A673 (cell line): ENCODE measurements around the gene ARHGEF4.

Experiments used
- EZH2 ChIP-seq: fragments of 200-600 bp; sonication (generic); IDR thresholded peaks from 2 replicates; pipeline ENCODE4 v1.6.1; 2017; ENCODE audit warnings: borderline replicate concordance, low read depth, mild to moderate bottlenecking, mixed read lengths, antibody characterized with exemption, low read length; ENCODE audit not compliant: poor library complexity, severe bottlenecking
- TF ChIP-seq, protein P1 (sequence below): fragments of 300-800, 200-600 bp; sonication (generic); conservative IDR thresholded peaks from 2 replicates; pipeline ENCODE4 v1.5.1; 2017; ENCODE audit warnings: low read depth, mild to moderate bottlenecking, antibody characterized with exemption, low read length, moderate library complexity, mixed read lengths

DNA sequence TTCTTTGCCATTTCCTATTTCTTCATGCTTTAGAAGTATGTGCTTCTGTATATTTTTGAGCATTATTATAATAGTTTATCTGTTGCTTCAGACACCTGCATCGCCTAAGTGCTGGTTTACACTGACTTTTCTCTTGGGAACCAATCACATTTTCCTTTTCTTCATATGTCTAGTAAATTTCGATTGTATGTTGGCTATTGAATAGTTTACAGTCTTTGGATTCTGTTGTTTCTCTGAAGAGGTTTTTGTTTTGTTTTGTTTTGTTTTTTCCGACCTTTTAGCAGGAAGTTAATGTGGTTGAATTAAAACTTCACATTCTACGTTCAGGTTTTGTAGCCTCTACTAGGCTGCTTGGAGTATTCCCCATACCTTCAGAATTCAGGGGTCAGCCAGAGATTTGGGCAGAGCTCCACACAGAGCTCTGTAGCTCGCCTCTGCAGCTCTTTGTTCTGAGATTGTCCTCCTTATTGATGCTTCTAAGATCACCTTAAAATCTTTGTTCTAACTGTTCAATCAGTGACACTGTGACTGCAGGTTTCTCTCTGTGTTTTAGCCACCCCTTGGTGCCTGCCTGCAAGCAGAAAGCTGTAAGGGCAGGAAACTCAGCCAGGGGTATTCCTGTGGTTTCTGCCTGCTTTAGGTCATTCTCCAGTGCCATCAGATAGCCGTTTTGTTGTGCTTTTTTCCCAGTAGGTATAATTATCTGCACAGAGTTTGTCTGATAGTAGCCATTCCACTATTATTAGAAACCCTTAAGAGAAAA, 173.2 kb downstream of the ARHGEF4 start:
- TF ChIP-seq, protein P1, sequence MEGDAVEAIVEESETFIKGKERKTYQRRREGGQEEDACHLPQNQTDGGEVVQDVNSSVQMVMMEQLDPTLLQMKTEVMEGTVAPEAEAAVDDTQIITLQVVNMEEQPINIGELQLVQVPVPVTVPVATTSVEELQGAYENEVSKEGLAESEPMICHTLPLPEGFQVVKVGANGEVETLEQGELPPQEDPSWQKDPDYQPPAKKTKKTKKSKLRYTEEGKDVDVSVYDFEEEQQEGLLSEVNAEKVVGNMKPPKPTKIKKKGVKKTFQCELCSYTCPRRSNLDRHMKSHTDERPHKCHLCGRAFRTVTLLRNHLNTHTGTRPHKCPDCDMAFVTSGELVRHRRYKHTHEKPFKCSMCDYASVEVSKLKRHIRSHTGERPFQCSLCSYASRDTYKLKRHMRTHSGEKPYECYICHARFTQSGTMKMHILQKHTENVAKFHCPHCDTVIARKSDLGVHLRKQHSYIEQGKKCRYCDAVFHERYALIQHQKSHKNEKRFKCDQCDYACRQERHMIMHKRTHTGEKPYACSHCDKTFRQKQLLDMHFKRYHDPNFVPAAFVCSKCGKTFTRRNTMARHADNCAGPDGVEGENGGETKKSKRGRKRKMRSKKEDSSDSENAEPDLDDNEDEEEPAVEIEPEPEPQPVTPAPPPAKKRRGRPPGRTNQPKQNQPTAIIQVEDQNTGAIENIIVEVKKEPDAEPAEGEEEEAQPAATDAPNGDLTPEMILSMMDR = no peak
- no peak for TF ChIP-seq EZH2
